ENCODE data around the gene EFCAB5. TPM values are rescaled to one million over a fixed set of nuclear protein-coding genes. Genes with fewer than 3 reads are reported as not detected.

Gene EFCAB5
- total and polyA plus RNA-seq, 2 of the 8 experiments (the other 6 are each of a cell fraction or from before 2014, with no cell fraction given): 0.05 to 0.34 TPM

DNA sequence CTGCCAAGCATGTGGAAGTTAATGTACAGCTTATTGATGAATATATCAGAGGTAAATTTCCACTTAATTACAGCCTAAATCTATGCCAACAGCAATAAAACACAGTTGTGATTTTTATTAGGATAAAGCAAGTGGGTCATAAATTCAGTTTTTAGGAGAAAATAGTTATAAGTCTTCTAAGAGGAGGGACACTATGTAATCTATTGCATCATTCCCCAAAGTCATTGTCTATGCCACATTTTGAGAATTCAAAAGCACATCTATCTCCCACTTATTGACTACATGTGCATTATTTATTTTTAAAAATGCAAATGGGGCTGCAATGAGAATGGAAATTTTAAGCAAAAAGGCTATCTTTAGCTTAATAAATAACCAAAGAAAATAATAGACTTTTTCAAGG lies 151.5 kb downstream of the EFCAB5 start:
- FAIRE-seq: no peak
- H3K79me1 ChIP-seq (ENCODE audit: low read depth, low read length): no peaks in the 10 kb centered on the region
- TF ChIP-seq CBX5 (IDR thresholded peaks at IDR 0.05; ENCODE audit: low read depth, low read length): no peak
- TF ChIP-seq CHD1 (IDR thresholded peaks at IDR 0.05; ENCODE audit: low read depth, low read length): no peak
- no peak for TF ChIP-seq HDAC2 (IDR thresholded peaks at IDR 0.05; ENCODE audit: borderline replicate concordance in 1 of 2, low read depth in 2 of 2, low read length in 2 of 2)
- TF ChIP-seq POU5F1 (IDR thresholded peaks at IDR 0.05; ENCODE audit: low read depth, low read length): no peak
- TF ChIP-seq ASH2L (IDR thresholded peaks at IDR 0.05; ENCODE audit: low read length): no peak
- TF ChIP-seq HDAC6 (IDR thresholded peaks at IDR 0.05; ENCODE audit: low read depth, low read length): no peak
- TF ChIP-seq TEAD4 (IDR thresholded peaks at IDR 0.05; ENCODE audit: low read depth, low read length): no peak
- TF ChIP-seq, protein P1, sequence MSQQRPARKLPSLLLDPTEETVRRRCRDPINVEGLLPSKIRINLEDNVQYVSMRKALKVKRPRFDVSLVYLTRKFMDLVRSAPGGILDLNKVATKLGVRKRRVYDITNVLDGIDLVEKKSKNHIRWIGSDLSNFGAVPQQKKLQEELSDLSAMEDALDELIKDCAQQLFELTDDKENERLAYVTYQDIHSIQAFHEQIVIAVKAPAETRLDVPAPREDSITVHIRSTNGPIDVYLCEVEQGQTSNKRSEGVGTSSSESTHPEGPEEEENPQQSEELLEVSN (IDR thresholded peaks at IDR 0.05): no peak
- no peak for TF ChIP-seq POLR2A (IDR thresholded peaks at IDR 0.05; ENCODE audit: control extremely low read depth in 1 of 2, low read depth in 2 of 2, low read length in 2 of 2)
- H4K91ac ChIP-seq (replicated peaks; ENCODE audit: insufficient read length, low read length): no peak overlapping the region
- no peak for DNase-seq (ENCODE audit: low read depth in 1 of 2, low spot score in 2 of 2)
- H3K27me3 ChIP-seq (replicated peaks in 1 of 4; ENCODE audit: control insufficient read depth in 3 of 4, extremely low read depth in 1 of 4, insufficient read depth in 3 of 4, low read length in 3 of 4): no peaks in the 10 kb centered on the region
- H3K27ac ChIP-seq (ENCODE audit: low read depth, low read length): no peak overlapping the region
- H2BK20ac ChIP-seq (ENCODE audit: low read length): no peak overlapping the region
- no peaks in the 10 kb centered on the region for H3K9me3 ChIP-seq (ENCODE audit: insufficient read depth in 2 of 2, low read depth in 1 of 2, low read length in 1 of 2)
- H3K79me2 ChIP-seq (ENCODE audit: control insufficient read depth in 1 of 2, insufficient read depth in 2 of 2, low read length in 2 of 2): no peaks in the 10 kb centered on the region
- H3K23ac ChIP-seq (ENCODE audit: insufficient read length): no peak overlapping the region
- H3K9ac ChIP-seq (replicated peaks in 1 of 4; ENCODE audit: extremely low read depth in 1 of 4, low read depth in 3 of 4, low read length in 3 of 4): no peak overlapping the region
- H3K36me3 ChIP-seq (ENCODE audit: control insufficient read depth in 2 of 4, insufficient read depth in 4 of 4, low read length in 3 of 4): no peaks in the 10 kb centered on the region
- H3K14ac ChIP-seq (ENCODE audit: insufficient read length): no peak overlapping the region
- no peaks in the 10 kb centered on the region for H4K20me1 ChIP-seq (replicated peaks in 1 of 2; ENCODE audit: control insufficient read depth in 1 of 2, insufficient read depth in 2 of 2, low read length in 2 of 2)
- ChIA-PET POLR2A (ENCODE audit: partially characterized antibody) (no interaction called here), CTCF (ENCODE audit: partially characterized antibody) (interaction anchor here (0.5 to 5.0 kb wide), 51 partner anchors 9 to 1599 kb away, joined by 3 to 67 read pairs (median 4); partner anchors contain the start of gene SSH2)
- no peak overlapping the region for H3K4me3 ChIP-seq (ENCODE audit: extremely low read depth in 1 of 4, insufficient read depth in 2 of 4, low read depth in 3 of 4, low read length in 4 of 4)
- no peaks in the 10 kb centered on the region for H3K4me1 ChIP-seq (replicated peaks in 1 of 4; ENCODE audit: control insufficient read depth in 3 of 4, insufficient read depth in 4 of 4, low read length in 3 of 4)
- no peak overlapping the region for H2BK120ac ChIP-seq (replicated peaks; ENCODE audit: low read depth, low read length)
- H2AFZ ChIP-seq (ENCODE audit: low read length): no peak overlapping the region
- H3K18ac ChIP-seq (ENCODE audit: extremely low read depth, low read length): no peak overlapping the region
- H2BK15ac ChIP-seq (ENCODE audit: low read length): no peak overlapping the region
- no peak overlapping the region for H2BK12ac ChIP-seq (ENCODE audit: low read depth, low read length)
- H3K23me2 ChIP-seq (ENCODE audit: low read depth, low read length): no peaks in the 10 kb centered on the region
- no peak overlapping the region for H4K5ac ChIP-seq (ENCODE audit: insufficient read length, low read depth, low read length)
- no peak overlapping the region for H2BK5ac ChIP-seq (ENCODE audit: low read depth, low read length)
- H3K56ac ChIP-seq (replicated peaks; ENCODE audit: insufficient read length, low read depth, low read length): no peak overlapping the region
- no peak overlapping the region for H3K4me2 ChIP-seq (ENCODE audit: insufficient read depth in 1 of 2, low read depth in 2 of 2, low read length in 2 of 2)
- H3K4ac ChIP-seq (replicated peaks; ENCODE audit: insufficient read length, low read depth, low read length): no peak overlapping the region
- no peak overlapping the region for H4K8ac ChIP-seq (ENCODE audit: extremely low read depth, insufficient read depth, low read length)
- H2AK5ac ChIP-seq (ENCODE audit: low read depth, low read length): no peak overlapping the region
